ENCODE results near the gene TBC1D9B. TPM values are rescaled to one million over a fixed set of nuclear protein-coding genes. Genes with fewer than 3 reads are reported as not detected.

TBC1D9B gene
- total RNA-seq, 1 donor from 2014 or later = 79.6 TPM

DNA sequence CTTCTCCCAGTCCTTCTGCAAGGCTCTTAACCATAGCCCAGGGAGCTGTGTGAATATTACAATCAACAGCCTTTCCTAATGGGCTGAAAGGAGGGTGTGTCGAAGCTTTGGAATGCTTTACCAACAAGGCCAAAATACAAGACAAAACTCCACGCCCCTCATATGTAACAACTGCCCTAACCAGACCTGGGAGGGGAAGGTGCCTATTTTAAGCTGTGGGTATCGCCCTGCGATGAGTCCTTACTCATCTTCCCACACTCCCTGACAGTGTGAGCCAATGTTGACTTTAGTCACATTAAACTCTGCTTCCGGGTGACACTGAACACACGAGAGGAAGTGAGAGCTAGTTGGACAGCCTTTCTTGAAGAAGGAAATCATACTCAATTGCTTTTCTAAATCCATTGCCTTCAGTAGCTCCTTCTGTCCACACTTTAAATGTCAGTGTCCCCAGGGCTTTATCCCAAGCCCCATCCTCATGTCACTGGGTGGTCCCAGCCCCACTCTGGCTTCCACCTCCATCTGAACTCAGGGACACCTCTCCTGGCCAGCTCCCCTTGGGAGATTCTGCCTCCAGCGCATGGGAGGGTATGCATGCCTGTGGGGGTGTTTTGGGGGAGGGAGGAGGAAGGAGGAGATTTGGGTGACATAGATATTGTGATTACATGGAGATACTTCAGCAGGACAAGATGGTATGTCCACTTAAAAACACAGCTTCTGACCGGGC lies 6.5 kb upstream of the TBC1D9B start:
- Histone ChIP-seq H3K36me3 (ENCODE audit: control insufficient read depth, insufficient read depth, low read length) (no peaks in the 10 kb centered on the region), H3K4me3 (ENCODE audit: low read depth, low read length) (no peak overlapping the region), H3K27me3 (ENCODE audit: control insufficient read depth, insufficient read depth, low read length) (no peaks in the 10 kb centered on the region)
- DNase-seq (ENCODE audit: low read depth) = peak; percentile 7
- TF ChIP-seq, protein P1, sequence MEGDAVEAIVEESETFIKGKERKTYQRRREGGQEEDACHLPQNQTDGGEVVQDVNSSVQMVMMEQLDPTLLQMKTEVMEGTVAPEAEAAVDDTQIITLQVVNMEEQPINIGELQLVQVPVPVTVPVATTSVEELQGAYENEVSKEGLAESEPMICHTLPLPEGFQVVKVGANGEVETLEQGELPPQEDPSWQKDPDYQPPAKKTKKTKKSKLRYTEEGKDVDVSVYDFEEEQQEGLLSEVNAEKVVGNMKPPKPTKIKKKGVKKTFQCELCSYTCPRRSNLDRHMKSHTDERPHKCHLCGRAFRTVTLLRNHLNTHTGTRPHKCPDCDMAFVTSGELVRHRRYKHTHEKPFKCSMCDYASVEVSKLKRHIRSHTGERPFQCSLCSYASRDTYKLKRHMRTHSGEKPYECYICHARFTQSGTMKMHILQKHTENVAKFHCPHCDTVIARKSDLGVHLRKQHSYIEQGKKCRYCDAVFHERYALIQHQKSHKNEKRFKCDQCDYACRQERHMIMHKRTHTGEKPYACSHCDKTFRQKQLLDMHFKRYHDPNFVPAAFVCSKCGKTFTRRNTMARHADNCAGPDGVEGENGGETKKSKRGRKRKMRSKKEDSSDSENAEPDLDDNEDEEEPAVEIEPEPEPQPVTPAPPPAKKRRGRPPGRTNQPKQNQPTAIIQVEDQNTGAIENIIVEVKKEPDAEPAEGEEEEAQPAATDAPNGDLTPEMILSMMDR (IDR thresholded peaks at IDR 0.05; ENCODE audit: insufficient read depth, low read length, poor library complexity, severe bottlenecking) = no peak

DNA sequence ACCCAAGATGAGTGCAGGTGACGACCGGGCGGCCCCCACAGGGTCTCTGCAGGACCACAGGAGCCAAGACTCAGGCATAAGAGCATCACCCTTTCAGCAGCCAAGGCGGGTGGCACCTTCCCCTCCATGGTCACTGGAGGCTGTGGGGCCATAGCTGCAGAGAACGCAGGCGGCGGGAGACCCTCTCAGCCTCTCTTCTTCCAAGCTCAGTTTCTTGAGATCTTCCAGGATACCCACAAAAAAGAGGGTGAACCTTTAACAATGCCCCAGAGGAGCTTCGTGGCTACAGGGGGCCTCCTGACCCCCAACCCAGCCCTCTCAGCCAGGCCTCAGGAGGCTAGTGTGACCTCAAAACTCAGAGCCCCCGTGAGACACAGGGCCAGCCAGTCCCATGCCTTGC lies 5.8 kb upstream of the TBC1D9B start:
- no peaks in the 10 kb centered on the region for H3K27me3 ChIP-seq (ENCODE audit: control insufficient read depth, insufficient read depth, low read length)
- H3K36me3 ChIP-seq (ENCODE audit: control insufficient read depth, insufficient read depth, low read length) = no peaks in the 10 kb centered on the region
- TF ChIP-seq, protein P1 (IDR thresholded peaks at IDR 0.05; ENCODE audit: insufficient read depth, low read length, poor library complexity, severe bottlenecking) = no peak
- DNase-seq (ENCODE audit: low read depth) = no peak
- H3K4me3 ChIP-seq (ENCODE audit: low read depth, low read length) = no peak overlapping the region

DNA sequence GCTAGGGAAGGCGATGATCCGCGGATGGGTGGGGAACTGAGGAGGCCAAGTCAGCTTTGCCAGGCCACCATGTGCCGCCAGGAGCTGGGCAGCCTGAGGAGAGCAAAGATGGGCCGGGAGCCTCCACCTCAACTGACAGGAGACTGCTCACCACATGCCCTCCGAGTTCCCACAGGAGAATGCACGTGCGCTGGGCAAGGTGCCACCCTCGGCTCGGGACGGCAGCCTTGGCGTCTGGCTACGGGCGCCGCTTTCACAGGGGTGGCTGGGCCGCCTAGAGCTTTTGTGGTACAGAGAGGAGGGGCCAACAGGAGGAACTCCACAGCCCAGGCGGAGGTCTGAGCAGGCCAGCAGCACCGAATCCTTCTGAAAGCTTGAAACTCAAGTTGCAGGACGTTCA lies 5.3 kb upstream of the TBC1D9B start:
- TF ChIP-seq, protein P1 (IDR thresholded peaks at IDR 0.05; ENCODE audit: insufficient read depth, low read length, poor library complexity, severe bottlenecking) = no peak
- no peak for DNase-seq (ENCODE audit: low read depth)
- H3K4me3 ChIP-seq (ENCODE audit: low read depth, low read length) = no peak overlapping the region
- H3K27me3 ChIP-seq (ENCODE audit: control insufficient read depth, insufficient read depth, low read length) = no peaks in the 10 kb centered on the region
- H3K36me3 ChIP-seq (ENCODE audit: control insufficient read depth, insufficient read depth, low read length) = no peaks in the 10 kb centered on the region

DNA sequence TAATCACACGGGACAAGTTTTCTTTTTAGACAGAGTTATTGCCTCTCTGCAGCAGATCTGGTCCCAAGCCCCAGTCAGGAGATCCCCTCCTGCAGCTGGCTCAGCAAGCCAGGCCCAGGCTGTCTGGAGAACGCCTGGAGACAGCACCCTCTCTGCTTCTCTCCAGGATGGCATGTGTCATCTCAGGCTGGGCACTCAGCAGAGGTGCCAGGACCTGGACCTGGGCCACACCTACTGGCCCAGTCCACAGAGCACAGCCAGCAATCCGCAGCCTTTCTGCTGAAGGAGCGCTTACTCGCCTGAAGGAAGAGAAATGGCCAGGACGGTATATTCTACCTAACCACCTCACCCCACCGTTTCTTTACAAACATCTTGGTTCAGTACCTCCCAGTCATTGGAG lies 4.7 kb upstream of the TBC1D9B start:
- TF ChIP-seq, protein P1 (IDR thresholded peaks at IDR 0.05; ENCODE audit: insufficient read depth, low read length, poor library complexity, severe bottlenecking) = no peak
- no peaks in the 10 kb centered on the region for H3K27me3 ChIP-seq (ENCODE audit: control insufficient read depth, insufficient read depth, low read length)

DNA sequence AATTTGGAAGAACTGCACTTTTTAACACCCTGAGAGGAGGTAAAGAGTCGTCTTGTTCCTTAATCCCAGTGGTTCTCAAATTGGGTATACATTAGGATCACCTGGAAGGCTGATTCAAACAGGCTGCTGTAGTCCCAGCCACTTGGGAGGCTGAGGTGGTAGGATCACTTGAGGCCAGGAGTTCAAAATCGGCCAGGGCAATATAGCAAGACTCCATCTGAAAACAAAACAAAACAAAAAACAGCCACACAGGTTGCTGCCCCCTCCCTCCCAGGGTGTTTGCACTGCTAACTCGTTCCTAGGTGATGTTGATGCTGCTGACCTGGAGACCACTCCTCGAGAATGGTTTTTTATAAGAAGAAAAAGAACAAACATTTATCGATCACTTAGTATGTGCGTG lies 1.5 kb upstream of the TBC1D9B start:
- TF ChIP-seq, protein P1 (IDR thresholded peaks at IDR 0.05; ENCODE audit: insufficient read depth, low read length, poor library complexity, severe bottlenecking) = no peak
- DNase-seq (ENCODE audit: low read depth) = no peak
- Histone ChIP-seq H3K4me3 (ENCODE audit: low read depth, low read length) (no peak overlapping the region), H3K36me3 (ENCODE audit: control insufficient read depth, insufficient read depth, low read length) (peaks cover 2% of the 10 kb centered on the region), H3K27me3 (ENCODE audit: control insufficient read depth, insufficient read depth, low read length) (no peaks in the 10 kb centered on the region)

More for the DNA sequence above, 4.7 kb upstream of the TBC1D9B start:
- Histone ChIP-seq H3K4me3 (ENCODE audit: low read depth, low read length) (no peak overlapping the region), H3K36me3 (ENCODE audit: control insufficient read depth, insufficient read depth, low read length) (no peaks in the 10 kb centered on the region)
- DNase-seq (ENCODE audit: low read depth) = no peak

DNA sequence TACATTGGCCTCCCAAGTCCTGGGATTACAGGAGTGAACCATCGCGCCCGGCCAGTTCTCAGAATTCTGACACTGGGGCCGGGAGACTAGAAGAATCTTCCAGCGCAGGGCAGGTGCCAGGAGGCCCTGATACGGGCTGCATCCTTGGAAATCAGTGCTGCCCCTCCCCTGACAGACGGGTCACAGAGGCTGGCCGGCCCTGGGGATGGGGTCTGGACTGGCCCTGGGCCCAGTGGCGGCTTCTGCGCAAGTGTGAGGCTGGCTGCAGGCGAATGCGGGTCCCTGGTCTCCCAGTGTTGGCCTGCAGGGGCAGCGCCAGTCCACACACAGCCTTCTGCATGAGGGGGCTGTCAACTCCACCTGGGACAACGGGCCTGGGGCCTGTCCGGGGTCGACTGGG lies 831 bp upstream of the TBC1D9B start:
- peaks cover 3% of the 10 kb centered on the region for H3K36me3 ChIP-seq (ENCODE audit: control insufficient read depth, insufficient read depth, low read length)
- TF ChIP-seq, protein P1 (IDR thresholded peaks at IDR 0.05; ENCODE audit: insufficient read depth, low read length, poor library complexity, severe bottlenecking) = peak; percentile 19
- no peak overlapping the region for H3K4me3 ChIP-seq (ENCODE audit: low read depth, low read length)
- DNase-seq (ENCODE audit: low read depth) = no peak
- no peaks in the 10 kb centered on the region for H3K27me3 ChIP-seq (ENCODE audit: control insufficient read depth, insufficient read depth, low read length)
